Subcutaneous adipose tissue (tissue), 4 donors: Measurements from ENCODE around the gene TFF1. TPM values are rescaled to one million over a fixed set of nuclear protein-coding genes. Genes with fewer than 3 reads are reported as not detected.

ENCODE experiments used
- CTCF ChIP-seq: fragments of 450-650 bp; IDR thresholded peaks from one replicate; pipeline ENCODE4 v1.5.1; 2016; ENCODE audit warnings: low read depth, mild to moderate bottlenecking, control low read depth, antibody characterized with exemption, moderate library complexity
- total RNA-seq, 4 donors: library from RNA; depleted of rRNA; stranded (reverse); fragments of >200 nt; gene quantifications; one replicate each; pipeline ENCODE4 v1.1.0, GENCODE V29; 2016

The TFF1 gene
- not detected for total RNA-seq

- no peak for TF ChIP-seq CTCF
Observed at GRCh38 chr21:42366292-42367010, at the start of gene TFF1. Gene TFF1 (minus strand): TSS chr21:42366535. CDS start chr21:42366495, 40 bp downstream.

- TF ChIP-seq CTCF = no peak
Observed at GRCh38 chr21:42414928-42415769, 48.8 kb upstream of the TFF1 start.

- no peak for TF ChIP-seq CTCF
Observed at GRCh38 chr21:42414553-42414927, 48.2 kb upstream of the TFF1 start.

GRCh38 chr21:42414066-42414465 is 47.7 kb upstream of the TFF1 start:
- no peak for TF ChIP-seq CTCF

- no peak for TF ChIP-seq CTCF
Observed at GRCh38 chr21:42413500-42413899, 47.2 kb upstream of the TFF1 start.

GRCh38 chr21:42413093-42413492 is 46.8 kb upstream of the TFF1 start:
- TF ChIP-seq CTCF = no peak

GRCh38 chr21:42412636-42412933 is 46.2 kb upstream of the TFF1 start:
- TF ChIP-seq CTCF = no peak
